ENCODE results near the gene ZBTB24. TPM values are rescaled to one million over a fixed set of nuclear protein-coding genes. Genes with fewer than 3 reads are reported as not detected.

The ZBTB24 gene
- total RNA-seq, 1 donor from 2014 or later = 7.4 TPM

DNA sequence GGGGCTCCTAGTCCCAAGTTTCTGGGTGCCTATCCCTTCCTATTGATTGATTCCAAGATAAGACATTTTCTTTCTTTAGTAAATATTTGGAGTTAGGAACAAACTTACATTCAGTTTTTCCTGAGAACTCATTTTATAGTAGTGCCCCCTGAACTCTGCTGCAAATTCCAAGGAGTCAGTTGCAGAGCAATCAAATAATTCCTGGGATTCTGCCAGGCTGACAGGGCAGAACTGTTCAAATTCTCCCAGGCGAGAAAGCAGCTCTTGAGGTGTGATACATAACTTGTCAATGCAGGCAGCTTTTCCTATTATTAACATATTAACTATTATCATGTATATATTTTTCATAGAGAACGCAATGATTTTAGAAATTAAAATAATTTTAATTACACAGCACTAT lies 15.9 kb upstream of the ZBTB24 start:
- DNase-seq = no peak

DNA sequence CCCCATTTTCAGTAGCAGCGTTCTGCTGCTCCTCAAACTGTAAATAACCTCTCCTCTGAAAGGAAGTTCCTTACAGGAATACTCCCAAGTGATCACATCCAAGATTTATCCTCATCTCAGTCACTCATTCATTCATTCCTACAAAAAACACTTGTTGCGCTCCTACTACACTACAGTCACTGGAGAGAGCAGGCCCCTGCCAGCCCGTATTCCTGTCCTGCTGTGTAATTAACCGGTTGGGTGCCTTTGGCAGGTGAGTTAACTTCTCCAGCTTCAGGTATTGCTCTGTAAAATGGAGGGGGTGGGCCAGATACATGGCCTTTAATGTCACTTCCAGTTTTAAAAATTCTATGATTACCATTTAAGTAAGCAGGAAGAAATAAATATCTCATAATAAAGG lies 15.0 kb upstream of the ZBTB24 start:
- no peak for DNase-seq

DNA sequence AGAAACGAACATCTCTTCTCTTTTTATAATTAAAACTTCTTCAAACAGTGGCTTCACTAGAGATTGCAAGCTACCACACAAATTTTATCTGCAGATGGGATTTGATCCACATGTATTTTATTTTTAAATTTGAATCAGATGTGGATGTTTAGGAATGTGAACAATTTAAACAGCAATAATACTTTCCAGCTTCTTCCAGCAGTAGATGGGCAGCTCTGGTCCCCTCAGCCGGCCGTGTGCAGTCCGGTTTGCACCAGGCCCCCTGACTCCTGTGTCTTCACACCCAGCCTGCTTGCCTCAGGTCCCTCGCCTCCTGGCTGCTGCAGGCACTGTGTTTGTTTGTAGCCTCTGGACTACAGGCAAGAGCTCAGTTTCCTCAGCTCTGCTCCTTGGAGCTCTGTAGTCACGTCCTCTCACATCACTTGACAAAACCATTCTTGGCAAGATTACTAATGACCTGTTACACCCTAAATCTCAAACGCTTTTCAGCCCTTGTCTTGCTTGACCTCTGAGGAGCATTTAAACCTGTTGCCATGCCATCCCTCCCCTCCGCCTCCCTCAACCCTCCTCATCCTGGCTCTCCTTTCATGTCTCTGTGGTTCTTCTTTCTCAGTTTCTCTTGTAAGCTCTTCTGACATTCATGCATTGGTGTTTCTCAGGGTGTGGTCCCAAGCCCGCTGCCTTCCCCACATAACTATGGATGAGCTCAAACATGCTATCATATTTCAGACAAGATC lies 13.2 kb upstream of the ZBTB24 start:
- no peak for DNase-seq

DNA sequence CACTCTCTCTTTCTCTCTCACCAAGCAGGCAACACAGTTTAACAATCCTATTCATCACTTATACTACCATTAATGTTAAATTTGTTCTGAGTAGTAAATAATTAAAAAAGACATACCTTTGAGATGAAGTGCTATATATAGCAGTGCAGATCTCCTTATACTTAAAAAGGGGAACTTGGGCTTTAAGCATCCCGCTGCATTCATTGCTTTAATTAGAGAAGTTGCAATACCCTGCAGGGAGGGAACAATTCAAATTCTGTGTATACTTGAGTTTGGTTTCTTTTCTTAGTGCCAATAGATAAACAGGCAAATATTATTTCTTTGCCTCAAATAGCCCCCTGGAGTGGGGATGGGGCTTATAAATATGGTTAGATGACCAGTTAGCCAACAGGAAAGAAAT lies 10.8 kb upstream of the ZBTB24 start:
- DNase-seq = no peak

DNA sequence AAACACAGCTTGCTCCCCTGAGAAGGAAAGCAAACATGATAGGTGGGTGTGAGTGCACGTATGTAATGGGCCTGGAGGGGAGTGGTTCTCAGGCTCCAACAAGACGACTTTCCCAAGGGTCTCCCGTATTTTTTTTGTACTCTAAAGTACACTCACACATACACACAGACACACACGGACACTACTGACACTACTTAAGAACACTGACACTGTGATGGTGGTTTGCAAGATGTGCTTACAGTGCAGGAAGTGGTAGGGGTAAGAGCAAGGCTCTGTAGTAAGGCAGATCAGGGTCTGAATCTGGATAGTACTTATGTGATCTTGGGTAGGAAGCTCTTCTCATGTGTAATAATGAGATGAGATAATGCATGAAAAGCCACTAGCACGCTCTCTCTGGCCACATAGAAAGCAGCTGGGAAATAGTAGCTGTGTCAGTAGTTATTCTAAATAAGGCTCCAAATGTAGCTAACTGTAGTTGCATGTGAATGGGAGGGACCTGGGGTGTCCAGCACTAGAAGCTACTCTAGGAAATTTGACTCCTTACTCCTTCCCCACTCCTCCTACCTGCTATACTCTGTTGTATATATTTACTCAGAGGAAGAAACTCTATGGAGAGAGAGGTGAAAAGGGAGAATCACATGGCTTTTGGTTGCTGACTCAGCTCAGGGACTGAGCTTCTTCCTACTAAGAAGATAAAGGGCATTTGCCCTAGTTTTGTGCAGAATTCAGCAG lies 8.4 kb upstream of the ZBTB24 start:
- DNase-seq = no peak

DNA sequence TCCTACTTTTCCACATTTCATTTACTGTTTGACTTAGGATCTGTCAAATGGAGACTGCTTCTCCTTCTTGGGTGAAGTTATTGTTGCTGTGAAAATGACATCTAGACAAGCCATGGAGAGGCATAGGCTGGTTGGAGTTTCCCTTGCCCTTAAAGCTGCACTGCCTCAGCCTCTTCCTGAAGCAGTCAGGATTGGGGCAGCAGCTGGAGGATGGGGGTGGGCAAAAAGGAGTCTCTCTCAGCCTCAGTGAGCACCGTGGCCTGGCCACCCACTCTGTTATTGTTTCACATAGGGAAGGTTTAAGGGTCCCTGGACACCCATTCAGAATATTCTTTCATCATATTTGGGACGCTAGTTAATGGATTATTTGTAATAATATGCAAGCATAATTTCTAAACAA lies 7.7 kb upstream of the ZBTB24 start:
- DNase-seq = no peak

DNA sequence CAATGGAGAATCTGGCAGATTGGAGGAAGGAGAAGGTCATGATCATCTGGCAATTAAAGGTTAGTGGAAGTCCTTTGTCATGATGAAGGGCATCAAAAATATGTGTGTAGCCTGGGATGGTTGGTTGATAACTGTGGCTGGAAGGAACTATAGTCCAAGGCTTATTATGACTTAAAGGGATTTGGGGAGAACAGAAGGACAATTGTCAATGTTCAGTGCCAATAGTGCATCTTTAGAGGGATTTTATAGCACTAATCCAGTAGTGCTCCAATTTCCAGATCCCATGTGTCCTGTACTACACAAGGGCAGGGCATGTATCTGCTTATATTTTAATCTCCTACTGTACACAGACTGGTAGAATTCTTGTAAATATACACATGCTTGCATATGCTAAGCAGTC lies 5.0 kb upstream of the ZBTB24 start:
- no peak for DNase-seq

DNA sequence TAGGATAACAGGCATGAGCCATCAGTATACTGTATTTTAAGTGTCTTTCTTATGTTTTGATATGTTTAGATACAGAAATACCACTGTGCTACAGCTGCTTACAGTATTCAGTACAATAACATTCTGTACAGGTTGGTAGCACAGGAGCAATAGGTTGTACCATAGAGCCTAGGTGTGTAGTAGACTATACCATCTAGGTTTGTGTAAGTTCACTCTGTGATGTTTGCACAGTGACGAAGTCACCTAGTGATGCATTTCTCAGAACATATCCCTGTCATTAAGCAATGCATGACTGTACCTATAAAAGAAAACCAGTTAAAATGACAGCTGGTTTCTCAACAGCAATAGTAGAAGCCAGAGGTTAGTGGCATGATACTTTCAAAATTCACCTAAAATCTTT lies 3.0 kb upstream of the ZBTB24 start:
- no peak for DNase-seq

DNA sequence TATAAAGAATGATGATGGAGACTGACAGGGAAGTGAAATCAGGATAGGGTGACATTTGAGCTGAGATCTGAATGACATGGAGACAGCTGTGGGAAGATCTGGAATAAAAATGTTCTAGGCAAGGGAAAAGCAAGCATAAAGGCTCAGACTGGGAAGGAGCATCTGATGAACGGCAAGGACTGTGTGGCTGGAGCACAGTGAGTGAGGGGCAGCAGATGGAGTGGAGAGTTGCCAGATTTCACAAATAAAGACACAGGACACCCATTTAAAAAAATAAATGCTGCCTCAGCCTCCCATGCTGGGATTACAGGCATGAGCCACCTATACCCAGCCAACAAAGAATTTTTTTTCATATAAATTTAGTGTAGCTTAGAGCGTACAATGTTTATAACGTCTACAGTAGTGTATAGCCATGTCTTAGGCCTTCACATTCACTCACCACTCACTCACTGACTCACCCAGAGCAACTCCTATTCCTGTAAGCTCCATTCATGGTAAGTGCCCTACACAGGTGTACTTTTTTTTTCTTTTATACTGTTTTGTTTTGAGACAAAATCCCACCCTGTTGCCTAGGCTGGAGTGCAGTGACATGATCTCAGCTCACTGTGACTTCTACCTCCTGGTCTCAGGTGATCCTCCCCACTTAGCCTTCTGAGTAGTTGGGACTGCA lies 2.4 kb upstream of the ZBTB24 start:
- DNase-seq = no peak

DNA sequence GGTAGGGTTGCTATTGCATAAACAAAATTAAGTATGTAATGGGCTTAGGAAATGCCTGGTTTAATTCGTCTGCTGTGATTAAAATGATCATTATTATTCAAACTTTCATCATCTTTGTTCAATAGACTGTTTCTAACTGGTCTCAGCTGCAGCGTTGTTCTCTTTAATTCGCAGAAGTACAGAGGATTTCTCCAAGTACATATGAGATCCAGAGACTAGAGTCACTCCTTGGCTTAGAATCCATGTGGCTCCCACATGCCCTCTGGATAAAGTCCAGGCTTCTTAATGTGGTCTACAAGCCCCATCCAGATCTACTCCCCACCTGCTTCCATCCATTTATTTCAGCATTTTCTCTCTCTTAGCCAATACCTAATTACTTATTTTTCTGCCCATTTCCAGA lies 1.1 kb upstream of the ZBTB24 start:
- DNase-seq = peak; percentile 85

DNA sequence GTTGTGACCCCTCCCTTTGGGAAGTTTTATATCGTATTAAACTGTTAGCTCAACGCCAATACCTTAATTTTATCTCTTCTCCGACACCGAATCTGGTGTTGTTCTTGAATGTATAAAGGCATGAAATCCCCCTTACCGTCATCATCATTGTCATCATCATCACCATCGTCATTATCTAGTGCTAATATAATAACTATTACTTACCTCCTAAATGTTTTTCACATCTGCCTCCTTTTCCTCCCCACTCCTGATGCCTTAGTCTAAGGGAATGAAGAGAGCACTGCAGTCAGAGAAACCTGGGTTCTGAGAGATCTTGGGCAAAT lies 677 bp upstream of the ZBTB24 start:
- peak; percentile 48 for DNase-seq

DNA sequence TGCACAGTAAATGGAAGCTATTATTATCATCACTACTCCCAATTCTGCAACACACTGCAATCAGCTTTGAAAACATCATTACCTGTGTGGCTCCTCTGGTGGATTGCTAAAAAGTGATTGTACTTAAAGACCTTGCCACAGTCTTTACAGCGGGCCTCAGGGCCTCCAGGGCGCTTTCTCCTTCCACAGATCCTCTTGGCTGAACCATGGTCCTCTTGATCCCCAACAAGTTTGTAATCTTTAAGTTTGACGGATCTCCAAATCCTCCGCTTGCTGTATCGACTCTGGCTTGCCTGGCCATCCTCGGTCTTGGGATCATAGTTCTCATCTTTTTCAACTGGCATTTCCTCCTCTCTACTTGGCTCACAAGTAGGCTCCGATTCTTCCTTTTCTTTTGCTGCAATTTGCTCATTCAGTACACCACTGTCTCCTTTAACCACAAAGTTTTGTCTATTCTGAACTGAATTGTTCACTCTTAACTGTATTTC lies 2.0 kb downstream of the ZBTB24 start:
- DNase-seq = no peak

DNA sequence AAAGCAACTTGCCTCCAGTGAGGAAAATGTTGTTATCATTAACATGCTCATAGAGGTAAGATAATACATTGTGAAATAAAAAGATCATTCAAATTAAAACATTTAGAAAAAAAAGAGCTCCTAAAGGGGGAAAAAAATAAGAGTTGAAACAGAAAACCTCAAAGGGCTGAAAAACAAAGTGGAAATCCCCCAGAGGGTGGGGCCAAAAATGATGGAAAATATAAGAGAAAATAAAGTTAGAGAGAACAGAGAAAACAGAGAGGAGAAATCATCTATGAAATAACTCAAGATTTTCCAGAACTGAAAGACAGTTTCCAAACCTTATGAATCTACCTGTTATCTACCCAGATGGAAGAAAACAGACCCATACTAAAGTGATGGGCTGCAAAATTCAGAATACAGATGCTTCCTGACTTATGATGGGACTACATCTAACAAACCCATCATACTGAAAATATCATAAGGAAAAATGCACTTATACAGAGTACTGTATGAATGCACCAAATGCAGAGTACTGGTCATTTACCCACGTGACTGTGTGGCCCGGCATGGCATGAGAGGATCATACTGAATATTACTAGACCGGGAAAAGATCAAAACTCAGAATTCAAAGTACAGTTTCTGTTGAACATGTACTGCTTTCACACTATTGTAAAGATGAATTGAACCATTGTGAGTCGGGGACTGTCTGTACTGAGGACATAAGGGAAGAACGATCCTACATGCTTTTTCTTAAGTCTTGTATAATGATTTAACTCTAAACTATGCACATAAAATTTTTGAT lies 4.0 kb downstream of the ZBTB24 start:
- DNase-seq = no peak

DNA sequence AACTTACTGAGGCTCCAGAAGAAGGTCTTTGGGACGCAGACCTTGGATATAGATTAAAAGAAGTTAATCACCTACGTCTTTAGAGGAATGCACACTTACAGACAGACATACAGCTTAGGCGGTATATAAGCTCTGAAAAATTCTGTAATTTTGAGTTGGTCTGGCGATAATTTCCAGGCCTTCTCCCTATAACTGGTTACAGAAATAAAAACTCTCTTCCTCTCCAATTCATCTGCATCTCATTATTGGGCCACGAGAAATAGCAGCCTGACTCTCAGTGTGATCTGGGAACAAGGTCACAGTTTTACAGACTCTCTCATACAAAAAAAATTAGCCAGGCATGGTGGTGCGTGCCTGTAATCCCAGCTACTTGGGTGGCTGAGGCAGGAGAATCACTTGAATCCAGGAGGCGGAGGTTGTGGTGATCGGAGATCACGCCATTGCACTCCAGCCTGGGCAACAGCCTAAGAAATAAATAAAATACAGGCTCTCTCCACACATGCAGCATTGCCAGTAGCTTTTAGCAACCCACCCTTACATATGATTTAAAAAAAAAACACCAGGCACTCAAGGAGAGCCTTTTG lies 4.7 kb downstream of the ZBTB24 start:
- peak; percentile 16 for DNase-seq

DNA sequence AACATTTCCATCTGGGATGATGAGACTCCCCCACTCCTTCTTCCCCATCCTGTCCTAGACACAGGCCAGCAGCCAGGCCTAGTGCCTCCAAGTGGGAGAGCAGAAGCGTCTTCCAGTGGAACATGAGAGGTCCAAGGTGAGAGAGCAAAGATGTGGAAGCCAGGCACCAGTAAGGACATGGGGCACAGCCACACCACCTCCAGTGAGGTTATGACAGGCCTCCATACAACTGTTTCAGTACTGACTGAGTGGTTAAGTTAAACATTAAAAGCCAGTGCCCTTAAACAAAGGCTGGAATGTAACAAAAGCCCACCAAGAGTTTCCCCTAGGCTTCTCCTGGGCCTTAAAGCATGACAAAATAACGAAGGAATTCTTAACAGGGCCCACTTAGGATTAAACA lies 5.3 kb downstream of the ZBTB24 start:
- no peak for DNase-seq

DNA sequence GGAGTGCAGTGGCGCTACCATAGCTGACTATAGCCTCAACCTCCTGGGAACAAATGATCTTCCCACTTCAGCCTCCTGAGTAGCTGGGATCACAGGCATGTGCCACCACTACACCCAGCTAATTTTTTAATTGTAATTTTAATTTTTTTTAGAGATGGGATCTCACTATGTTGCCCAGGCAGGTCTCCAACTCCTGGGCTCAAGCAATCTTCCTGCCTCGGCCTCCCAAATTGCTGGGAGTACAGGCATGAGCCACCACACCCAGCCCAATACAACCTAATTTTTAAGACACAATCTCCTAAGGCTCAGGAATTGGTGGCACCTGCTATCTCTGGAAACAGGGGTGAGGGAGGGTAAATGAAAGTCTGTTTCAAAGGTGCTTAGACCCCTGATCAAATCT lies 5.8 kb downstream of the ZBTB24 start:
- DNase-seq = no peak

DNA sequence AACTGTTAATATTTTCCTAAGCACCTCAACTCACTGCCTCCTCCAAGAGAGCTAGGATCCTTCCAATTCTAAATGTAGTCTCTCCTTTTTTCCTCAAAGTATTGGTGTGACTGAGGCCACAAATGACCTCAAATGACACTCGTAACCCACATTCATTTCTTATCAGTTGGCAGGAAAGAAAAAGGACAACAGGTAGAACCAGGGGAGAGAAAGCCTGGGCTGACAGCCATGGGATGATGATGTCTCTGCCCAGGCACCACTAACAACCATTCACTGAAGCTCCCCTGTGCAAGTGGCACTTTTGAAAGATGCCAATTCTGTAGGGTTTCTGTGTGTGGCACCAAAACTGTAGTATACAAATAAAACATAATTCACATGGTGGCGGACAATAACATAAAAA lies 7.4 kb downstream of the ZBTB24 start:
- no peak for DNase-seq

DNA sequence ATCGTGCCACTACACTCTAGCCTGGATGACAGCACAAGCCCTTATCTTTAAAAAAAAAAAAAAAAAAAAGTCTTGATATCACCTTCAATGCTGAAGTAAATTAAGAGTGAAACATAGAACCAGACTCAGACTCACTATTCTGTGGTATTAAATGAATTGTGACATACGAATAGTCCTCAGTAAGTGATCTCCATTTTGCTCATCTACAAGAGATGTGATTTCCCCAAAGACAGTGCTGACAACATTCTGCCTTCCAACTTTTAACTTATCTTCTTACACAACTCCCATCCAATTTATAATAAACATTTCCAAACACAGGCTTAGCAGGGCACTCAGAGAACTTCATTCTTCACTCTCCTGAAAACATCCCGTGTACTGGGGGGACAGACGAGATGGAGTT lies 8.0 kb downstream of the ZBTB24 start:
- DNase-seq = no peak

DNA sequence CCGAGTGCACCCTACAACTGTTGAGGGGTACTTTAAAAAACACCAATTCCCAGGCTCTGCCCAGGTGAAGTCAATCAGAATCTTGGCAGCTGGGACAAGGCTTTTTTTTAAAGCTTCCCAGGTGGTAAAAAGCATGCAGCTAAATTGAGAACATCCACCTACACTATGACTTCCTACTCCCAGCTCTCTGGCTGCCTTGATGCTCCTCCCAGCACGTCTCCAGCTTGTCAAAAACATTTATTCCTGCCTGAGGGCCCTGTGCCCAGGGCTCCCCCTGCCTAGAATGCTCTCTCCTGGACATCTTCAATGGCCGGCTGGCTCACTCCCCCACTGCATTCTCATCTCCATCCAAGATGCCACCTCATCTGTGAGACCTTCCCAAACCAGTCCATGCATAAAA lies 9.9 kb downstream of the ZBTB24 start:
- DNase-seq = no peak

DNA sequence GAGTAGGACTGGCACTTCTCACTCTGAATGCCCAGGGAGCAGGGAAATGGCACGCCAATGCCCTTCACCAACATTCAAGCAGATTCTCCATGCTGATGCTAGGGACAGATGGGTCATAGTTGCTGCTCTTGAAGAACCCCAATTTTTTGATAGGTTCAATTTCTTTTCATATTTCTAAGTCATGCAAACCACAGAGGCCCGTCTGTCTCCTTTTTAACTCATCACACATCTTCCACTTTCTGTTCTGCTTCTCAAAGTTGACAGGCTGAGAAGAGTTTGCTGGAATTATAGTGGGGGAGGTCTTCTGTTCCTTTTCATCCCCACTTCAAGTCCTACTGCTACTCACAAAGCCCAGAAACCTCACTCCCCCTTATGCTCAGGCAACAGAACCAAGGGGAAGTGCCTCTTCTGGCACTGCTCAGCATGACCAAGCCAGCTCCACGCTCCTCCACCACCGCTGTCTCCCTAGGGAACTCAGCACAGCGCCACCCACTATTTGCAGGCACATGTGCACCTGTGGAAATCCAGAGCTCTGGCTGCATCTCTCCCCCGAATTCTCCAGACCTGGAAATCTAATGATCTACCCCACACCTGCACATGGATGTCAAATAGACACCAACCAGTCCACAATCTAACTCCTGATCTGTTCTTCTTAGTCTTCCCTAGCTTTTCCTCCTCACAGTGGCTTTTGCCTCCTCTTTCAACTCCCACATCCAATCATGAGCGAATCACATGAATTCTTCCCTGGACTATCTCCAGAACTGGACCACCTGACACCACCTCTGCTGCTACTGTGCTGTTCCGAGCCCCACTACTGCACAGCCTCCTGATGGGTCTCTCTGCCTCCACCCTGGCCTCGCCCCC lies 10.7 kb downstream of the ZBTB24 start:
- DNase-seq = no peak

DNA sequence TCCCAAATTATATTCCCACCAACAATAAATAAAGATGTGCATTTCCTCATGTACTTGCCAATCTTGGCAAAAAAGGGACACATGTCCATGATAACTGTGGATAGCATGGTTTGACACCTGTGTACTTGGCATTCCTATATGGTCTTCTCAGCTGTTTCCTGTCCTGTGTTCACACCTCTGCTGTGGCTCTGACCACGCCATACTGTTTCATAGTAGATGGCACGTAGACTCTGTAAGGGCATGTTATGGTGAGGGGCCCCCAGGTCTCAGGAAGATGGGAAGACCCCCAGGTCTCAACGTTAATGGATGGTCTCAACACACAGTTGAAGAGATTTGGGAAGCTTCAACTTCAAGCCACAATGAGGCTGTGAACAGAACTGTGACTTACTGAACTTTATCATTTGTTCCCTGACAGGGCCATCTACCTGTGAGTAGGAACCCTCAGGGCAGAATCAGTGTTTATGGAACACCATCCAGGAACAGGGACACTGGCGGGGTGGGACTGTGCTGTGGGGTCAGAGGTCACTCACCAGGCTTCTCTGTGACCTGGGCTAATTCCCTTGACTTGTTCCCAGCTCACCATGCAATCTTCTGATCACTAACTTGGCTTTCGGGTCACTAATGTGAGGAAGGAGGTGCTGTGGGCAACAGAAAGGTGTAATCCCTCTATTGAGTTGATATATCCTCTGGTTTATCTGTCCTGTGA lies 11.8 kb downstream of the ZBTB24 start:
- DNase-seq = no peak
